Osteocyte (in vitro differentiated cells): ENCODE data around the gene SLAIN2. TPM values are rescaled to one million over a fixed set of nuclear protein-coding genes. Genes with fewer than 3 reads are reported as not detected.

Experiments
- DNase-seq: peaks from one replicate; pipeline ENCODE4 v3.0.0; 2021; ENCODE audit warnings: mixed read lengths; ENCODE audit not compliant: unreplicated experiment; ENCODE audit errors: extremely low spot score
- H3K27ac Mint-ChIP-seq: one replicate; pipeline ENCODE4 v1.8.0; 2021; ENCODE audit warnings: mild to moderate bottlenecking, mixed read lengths; ENCODE audit not compliant: unreplicated experiment
- H3K27me3 Mint-ChIP-seq: one replicate; pipeline ENCODE4 v1.8.0; 2021; ENCODE audit warnings: mixed read lengths; ENCODE audit not compliant: unreplicated experiment
- H3K36me3 Mint-ChIP-seq: one replicate; pipeline ENCODE4 v1.8.0; 2021; ENCODE audit warnings: mixed read lengths; ENCODE audit not compliant: unreplicated experiment
- H3K4me1 Mint-ChIP-seq: one replicate; pipeline ENCODE4 v1.8.0; 2021; ENCODE audit warnings: mixed read lengths; ENCODE audit not compliant: unreplicated experiment
- H3K4me3 Mint-ChIP-seq: one replicate; pipeline ENCODE4 v1.8.0; 2021; ENCODE audit warnings: mild to moderate bottlenecking, moderate library complexity, mixed read lengths; ENCODE audit not compliant: unreplicated experiment
- H3K9me3 Mint-ChIP-seq: one replicate; pipeline ENCODE4 v1.8.0; 2021; ENCODE audit warnings: mixed read lengths; ENCODE audit not compliant: unreplicated experiment
- CTCF ChIP-seq: fragments of 200-600 bp; sonication (generic); IDR thresholded peaks from 2 replicates; pipeline ENCODE4 v1.5.0; 2021; ENCODE audit warnings: antibody characterized with exemption, mild to moderate bottlenecking, moderate library complexity
- total RNA-seq: library from RNA; stranded (reverse); gene quantifications from 2 replicates; pipeline ENCODE4 v1.2.1, GENCODE V29; 2021

SLAIN2 gene
- total RNA-seq, 1 donor from 2014 or later: 82.7 TPM

GRCh38 chr4:48299560-48299959 lies 41.8 kb upstream of the SLAIN2 start:
- H3K27ac Mint-ChIP-seq: no peak overlapping the region
- H3K9me3 Mint-ChIP-seq: no peaks in the 10 kb centered on the region
- H3K27me3 Mint-ChIP-seq: no peaks in the 10 kb centered on the region
- no peak overlapping the region for H3K4me3 Mint-ChIP-seq
- no peaks in the 10 kb centered on the region for H3K36me3 Mint-ChIP-seq
- TF ChIP-seq CTCF: no peak
- peaks cover 17% of the 10 kb centered on the region for H3K4me1 Mint-ChIP-seq
- DNase-seq: no peak

DNA sequence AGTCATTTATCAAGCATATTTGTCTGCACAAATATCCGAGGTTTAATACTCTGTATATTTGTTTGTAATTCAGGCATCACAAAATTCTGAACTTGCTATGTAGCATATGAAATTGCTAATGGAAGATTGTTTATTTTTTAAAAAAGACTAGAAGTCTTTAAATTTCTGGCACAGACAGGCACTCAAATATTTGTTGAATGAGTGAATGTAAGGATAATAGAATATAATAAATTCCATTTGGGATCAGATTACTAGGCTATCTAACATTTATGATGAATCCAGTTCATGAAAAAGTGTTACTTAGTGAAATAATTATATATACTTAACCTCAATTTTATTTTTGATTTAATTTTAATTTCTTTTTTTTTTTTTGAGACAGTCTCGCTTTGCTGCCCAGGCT lies 41.3 kb upstream of the SLAIN2 start:
- Mint-ChIP-seq H3K9me3 (no peaks in the 10 kb centered on the region), H3K4me1 (peaks cover 17% of the 10 kb centered on the region), H3K36me3 (no peaks in the 10 kb centered on the region), H3K27ac (no peak overlapping the region), H3K27me3 (peaks cover 4% of the 10 kb centered on the region), H3K4me3 (no peak overlapping the region)
- DNase-seq: no peak
- TF ChIP-seq CTCF: no peak

DNA sequence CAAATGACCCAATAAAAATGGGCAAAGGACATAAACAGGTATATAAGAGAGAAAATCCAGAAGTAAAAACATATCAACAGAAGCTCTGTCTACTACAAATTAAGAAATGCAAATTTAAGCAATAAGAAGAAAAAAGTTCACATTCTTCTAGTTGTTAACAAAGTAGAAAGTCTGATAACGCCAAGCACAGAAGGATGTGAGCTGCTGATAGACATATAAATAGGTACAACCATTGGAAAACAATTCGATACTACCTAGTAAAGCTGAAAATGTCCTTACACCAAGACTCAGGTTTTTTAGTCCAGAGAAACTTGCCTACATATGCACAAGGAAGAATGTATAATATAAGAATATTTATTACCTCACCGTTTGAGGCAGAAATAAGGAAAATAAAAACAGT lies 35.8 kb upstream of the SLAIN2 start:
- Mint-ChIP-seq H3K27me3 (peaks cover 4% of the 10 kb centered on the region), H3K36me3 (no peaks in the 10 kb centered on the region), H3K4me1 (peaks cover 3% of the 10 kb centered on the region), H3K27ac (no peak overlapping the region), H3K4me3 (no peak overlapping the region), H3K9me3 (no peaks in the 10 kb centered on the region)
- no peak for TF ChIP-seq CTCF
- DNase-seq: no peak

GRCh38 chr4:48307528-48307927 lies 33.8 kb upstream of the SLAIN2 start:
- Mint-ChIP-seq H3K36me3 (no peaks in the 10 kb centered on the region), H3K9me3 (no peaks in the 10 kb centered on the region), H3K4me3 (no peak overlapping the region), H3K27ac (no peak overlapping the region), H3K27me3 (peaks cover 4% of the 10 kb centered on the region), H3K4me1 (peaks cover 5% of the 10 kb centered on the region)
- no peak for TF ChIP-seq CTCF
- no peak for DNase-seq

- Mint-ChIP-seq H3K27me3 (peaks cover 4% of the 10 kb centered on the region), H3K27ac (no peak overlapping the region), H3K4me3 (no peak overlapping the region), H3K36me3 (no peaks in the 10 kb centered on the region), H3K9me3 (no peaks in the 10 kb centered on the region), H3K4me1 (peaks cover 5% of the 10 kb centered on the region)
- DNase-seq: no peak
- no peak for TF ChIP-seq CTCF
These were observed 32.4 kb upstream of the SLAIN2 start for GRCh38 chr4:48308901-48309300.
